SK-N-MC (cell line): ENCODE measurements around the gene ANKRD39.

Source experiments
- DNase-seq: peaks from one replicate; pipeline ENCODE4 v3.0.0-alpha.2; 2011; ENCODE audit warnings: low read depth, low spot score
- H3K27ac ChIP-seq: fragments of 200-600 bp; sonication (generic); 2 replicates; pipeline ENCODE4 v1.5.1; 2016; ENCODE audit warnings: mixed run types
- H3K36me3 ChIP-seq: fragments of 200-600 bp; sonication (generic); 2 replicates; pipeline ENCODE4 v1.6.1; 2017; ENCODE audit warnings: antibody characterized with exemption, low read length, mixed read lengths; ENCODE audit not compliant: insufficient read depth
- H3K4me3 ChIP-seq: fragments of 200-600 bp; sonication (generic); 2 replicates; pipeline ENCODE4 v1.5.1; 2016
- H3K9ac ChIP-seq: fragments of 200-600 bp; sonication (generic); 2 replicates; pipeline ENCODE4 v1.8.0; 2017; ENCODE audit warnings: mixed run types, mixed read lengths; ENCODE audit not compliant: insufficient read length
- H3K9me3 ChIP-seq: fragments of 200-600 bp; sonication (generic); 2 replicates; pipeline ENCODE4 v1.6.1; 2017; ENCODE audit warnings: low read depth, mild to moderate bottlenecking, antibody characterized with exemption, low read length, moderate library complexity, mixed read lengths
- EZH2 ChIP-seq: fragments of 200-600 bp; sonication (generic); IDR thresholded peaks from one replicate; pipeline ENCODE4 v1.6.1; 2017; ENCODE audit warnings: antibody characterized with exemption
- FOXP2 ChIP-seq: optimal IDR thresholded peaks from 2 replicates; pipeline ENCODE3; 2011; ENCODE audit warnings: mild to moderate bottlenecking, moderate library complexity; ENCODE audit not compliant: insufficient read depth; ENCODE audit errors: extremely low read length, control extremely low read depth
- POLR2AphosphoS5 ChIP-seq: IDR thresholded peaks from 2 replicates; pipeline ENCODE4 v1.6.1; 2012; ENCODE audit warnings: mild to moderate bottlenecking, low read depth, low read length, borderline replicate concordance

The ANKRD39 gene

DNA sequence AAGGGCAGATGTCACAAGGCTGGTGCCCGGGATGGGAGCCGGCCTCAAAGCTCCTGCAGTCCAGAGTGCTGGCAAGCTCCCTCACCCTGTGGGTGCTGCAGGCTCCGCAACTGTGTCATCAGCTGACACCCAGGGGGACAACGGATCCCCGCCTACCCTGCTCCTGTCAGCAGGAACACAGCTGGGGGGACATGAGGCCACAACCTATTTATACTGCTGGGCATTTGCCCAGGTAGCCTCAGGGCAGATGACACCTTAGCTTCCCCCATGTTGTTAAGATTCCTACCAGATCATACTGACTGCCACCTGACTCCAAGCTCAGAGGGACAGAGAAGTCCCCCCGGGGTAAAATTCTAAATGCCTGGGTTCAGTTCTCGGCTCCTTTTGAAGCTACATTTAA lies 15.2 kb downstream of the ANKRD39 start:
- peaks cover 5% of the 10 kb centered on the region; the same call in 1 of the 2 replicates for H3K36me3 ChIP-seq
- TF ChIP-seq EZH2, result no peak
- no peak for TF ChIP-seq POLR2AphosphoS5
- TF ChIP-seq FOXP2, result no peak
- H3K4me3 ChIP-seq, result no peak overlapping the region
- DNase-seq, result no peak
- no peaks in the 10 kb centered on the region for H3K9me3 ChIP-seq
- H3K9ac ChIP-seq, result no peak overlapping the region
- H3K27ac ChIP-seq, result no peak overlapping the region

DNA sequence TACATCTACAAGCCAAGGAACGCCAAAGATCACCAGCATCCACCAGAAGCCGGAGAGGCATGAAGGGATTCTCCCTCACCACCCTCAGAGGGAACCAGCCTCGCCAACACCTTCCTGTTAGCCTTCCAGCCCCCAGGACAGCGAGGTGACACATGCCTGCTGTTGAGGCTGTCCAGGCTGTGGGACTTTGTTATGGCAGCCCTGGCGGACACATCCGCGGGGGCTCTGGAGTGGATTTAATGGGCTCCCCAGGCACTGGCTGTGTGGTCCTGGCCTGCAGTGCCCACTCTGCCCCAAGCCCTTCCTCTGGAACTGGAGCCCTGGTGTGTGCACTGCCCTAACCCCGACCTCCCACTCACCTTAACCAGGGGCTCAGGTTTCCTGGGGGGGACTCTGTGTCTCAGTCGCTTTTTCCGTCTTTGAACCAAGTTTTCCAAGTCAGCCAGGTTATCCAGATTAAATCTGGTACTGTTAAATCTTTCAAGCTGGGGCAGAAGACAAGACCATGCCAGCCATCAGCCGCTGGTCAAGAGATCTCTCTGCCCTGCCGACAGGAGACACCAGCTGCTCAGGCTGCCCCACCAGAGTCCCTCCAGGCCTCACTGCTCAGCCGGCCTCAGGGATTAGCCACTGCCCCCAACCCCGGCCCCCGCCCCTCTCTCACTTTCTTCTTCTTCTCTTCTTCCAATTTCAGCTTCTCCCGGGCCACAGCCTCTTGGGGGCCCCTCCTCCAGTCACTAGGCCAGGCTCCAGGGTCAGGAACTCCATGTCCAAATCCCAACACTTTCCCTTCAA lies 15.9 kb downstream of the ANKRD39 start:
- no peak for DNase-seq
- Histone ChIP-seq H3K9me3 (no peaks in the 10 kb centered on the region), H3K4me3 (no peak overlapping the region), H3K9ac (no peak overlapping the region), H3K27ac (no peak overlapping the region), H3K36me3 (peaks cover 3% of the 10 kb centered on the region; the same call in 1 of the 2 replicates)
- no peak for TF ChIP-seq EZH2
- TF ChIP-seq POLR2AphosphoS5, result no peak
- no peak for TF ChIP-seq FOXP2

GRCh38 chr2:96839875-96840850 lies 17.7 kb downstream of the ANKRD39 start:
- no peaks in the 10 kb centered on the region; the same call in 1 of the 2 replicates for H3K36me3 ChIP-seq
- no peak overlapping the region for H3K27ac ChIP-seq
- no peak for DNase-seq
- H3K4me3 ChIP-seq, result no peak overlapping the region
- H3K9me3 ChIP-seq, result no peaks in the 10 kb centered on the region
- H3K9ac ChIP-seq, result no peak overlapping the region
- TF ChIP-seq POLR2AphosphoS5 (no peak), FOXP2 (no peak), EZH2 (no peak)

DNA sequence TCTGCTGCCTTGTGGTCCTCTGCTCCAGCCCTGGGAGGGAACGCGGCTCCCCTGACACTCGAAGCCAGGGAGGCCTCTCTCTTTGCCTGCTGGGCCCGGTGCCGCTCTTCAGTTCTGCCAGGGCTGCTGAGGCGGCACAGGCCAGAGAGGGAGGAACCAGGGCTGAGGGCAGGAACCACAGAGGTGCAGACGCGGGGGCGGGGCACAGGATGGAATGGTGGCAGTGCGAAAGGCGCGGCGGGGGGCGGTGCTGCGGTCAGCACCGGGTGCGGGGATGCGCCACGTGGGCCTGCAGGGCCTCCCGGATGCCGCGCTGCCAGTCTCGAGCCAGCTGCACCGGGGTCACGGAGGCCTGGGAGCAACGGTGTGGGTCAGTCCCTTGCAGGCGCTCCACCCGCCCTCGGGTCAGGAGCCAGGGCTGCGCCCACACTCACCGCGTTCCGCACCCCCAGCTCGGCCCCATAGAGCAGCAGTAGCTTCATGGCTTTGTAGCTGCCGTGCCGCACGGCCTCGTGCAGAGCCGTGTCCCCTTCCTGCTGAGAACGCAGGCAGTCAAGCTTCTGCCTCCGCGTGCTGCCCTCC lies 18.4 kb downstream of the ANKRD39 start:
- Histone ChIP-seq H3K9ac (no peak overlapping the region), H3K27ac (no peak overlapping the region), H3K4me3 (no peak overlapping the region), H3K9me3 (no peaks in the 10 kb centered on the region), H3K36me3 (no peaks in the 10 kb centered on the region; the same call in 1 of the 2 replicates)
- TF ChIP-seq FOXP2, result no peak
- TF ChIP-seq EZH2, result no peak
- DNase-seq, result no peak

GRCh38 chr2:96838345-96839292 lies 19.2 kb downstream of the ANKRD39 start:
- Histone ChIP-seq H3K36me3 (no peaks in the 10 kb centered on the region; the same call in 1 of the 2 replicates), H3K9ac (no peak overlapping the region), H3K4me3 (no peak overlapping the region), H3K9me3 (no peaks in the 10 kb centered on the region), H3K27ac (no peak overlapping the region)
- TF ChIP-seq FOXP2 (no peak), POLR2AphosphoS5 (no peak), EZH2 (no peak)
- no peak for DNase-seq

DNA sequence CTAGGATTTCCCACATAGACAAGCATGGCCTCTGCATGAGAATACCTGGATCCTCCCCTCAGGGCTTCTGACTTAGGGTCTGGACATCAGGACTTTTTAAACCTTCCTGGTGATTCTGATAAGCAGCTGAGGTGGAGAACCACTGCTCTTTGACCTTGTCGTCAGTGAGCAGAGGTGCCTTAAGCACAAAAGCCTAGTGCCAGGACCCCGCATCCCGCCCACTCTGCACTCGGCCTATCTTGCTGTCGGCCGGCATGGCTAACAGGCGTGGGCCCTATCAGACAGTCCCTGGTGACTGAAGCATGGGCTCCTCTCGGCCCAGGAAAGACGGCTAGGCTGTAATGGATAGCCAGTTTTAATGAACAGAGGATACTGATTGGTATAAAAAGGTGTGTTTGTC lies 20.2 kb downstream of the ANKRD39 start:
- no peaks in the 10 kb centered on the region; the same call in 1 of the 2 replicates for H3K36me3 ChIP-seq
- H3K9ac ChIP-seq, result no peak overlapping the region
- H3K27ac ChIP-seq, result no peak overlapping the region
- H3K4me3 ChIP-seq, result no peak overlapping the region
- DNase-seq, result no peak
- TF ChIP-seq POLR2AphosphoS5 (no peak), EZH2 (no peak), FOXP2 (no peak)
- no peaks in the 10 kb centered on the region for H3K9me3 ChIP-seq

GRCh38 chr2:96835830-96836229 lies 22.0 kb downstream of the ANKRD39 start:
- TF ChIP-seq EZH2, result no peak
- no peak for TF ChIP-seq FOXP2
- no peak for TF ChIP-seq POLR2AphosphoS5
- Histone ChIP-seq H3K36me3 (peaks cover 7% of the 10 kb centered on the region; the same call in 1 of the 2 replicates), H3K4me3 (no peak overlapping the region), H3K27ac (no peak overlapping the region), H3K9ac (no peak overlapping the region), H3K9me3 (no peaks in the 10 kb centered on the region)
- DNase-seq, result no peak
